Activated T-cell treated with anti-CD3 and anti-CD28 coated beads for 1 hour (primary cell): ENCODE results near the gene LMO7.

Source experiments
- DNase-seq: peaks from one replicate; pipeline ENCODE4 v3.0.0-alpha.2; 2020; ENCODE audit warnings: low read depth

The LMO7 gene

GRCh38 chr13:75635828-75636435, at the start of gene LMO7:
LMO7 (plus strand) TSS chr13:75636330; CDS start chr13:75636658, 328 bp downstream.
- DNase-seq, result peak; percentile 19

- DNase-seq, result no peak
These were observed 48.5 kb upstream of the LMO7 start for GRCh38 chr13:75587679-75588078.

GRCh38 chr13:75596657-75597182, 39.4 kb upstream of the LMO7 start:
- no peak for DNase-seq

- no peak for DNase-seq
These were observed 35.8 kb upstream of the LMO7 start for GRCh38 chr13:75600371-75600770.

GRCh38 chr13:75603038-75603437, 33.1 kb upstream of the LMO7 start:
- no peak for DNase-seq

- no peak for DNase-seq
These were observed 28.7 kb upstream of the LMO7 start for GRCh38 chr13:75607447-75607846.

- DNase-seq, result no peak
These were observed 25.7 kb upstream of the LMO7 start for GRCh38 chr13:75610466-75610865.

- no peak for DNase-seq
These were observed 23.8 kb upstream of the LMO7 start for GRCh38 chr13:75612354-75612753.

- no peak for DNase-seq
These were observed 18.9 kb upstream of the LMO7 start for GRCh38 chr13:75617230-75617629.

GRCh38 chr13:75618308-75618707, 17.8 kb upstream of the LMO7 start:
- no peak for DNase-seq

GRCh38 chr13:75620020-75620419, 16.1 kb upstream of the LMO7 start:
- no peak for DNase-seq

- no peak for DNase-seq
These were observed 15.0 kb upstream of the LMO7 start for GRCh38 chr13:75621147-75621546.

- no peak for DNase-seq
These were observed 7.3 kb upstream of the LMO7 start for GRCh38 chr13:75628801-75629200.

GRCh38 chr13:75633285-75633684, 2.8 kb upstream of the LMO7 start:
- no peak for DNase-seq

- DNase-seq, result no peak
These were observed 866 bp upstream of the LMO7 start for GRCh38 chr13:75635101-75635827.

- DNase-seq, result peak; percentile 5
These were observed 478 bp downstream of the LMO7 start for GRCh38 chr13:75636436-75637180.

- no peak for DNase-seq
These were observed 1.1 kb downstream of the LMO7 start for GRCh38 chr13:75637181-75637750.

- DNase-seq, result no peak
These were observed 3.3 kb downstream of the LMO7 start for GRCh38 chr13:75639454-75639853.

- no peak for DNase-seq
These were observed 4.9 kb downstream of the LMO7 start for GRCh38 chr13:75641026-75641425.

GRCh38 chr13:75643182-75643581, 7.1 kb downstream of the LMO7 start:
- DNase-seq, result no peak

GRCh38 chr13:75643693-75644092, 7.6 kb downstream of the LMO7 start:
- no peak for DNase-seq

- no peak for DNase-seq
These were observed 9.0 kb downstream of the LMO7 start for GRCh38 chr13:75645141-75645540.
